HFFc6 (cell line): Measurements from ENCODE around the gene CDR2L. TPM values are rescaled to one million over a fixed set of nuclear protein-coding genes. Genes with fewer than 3 reads are reported as not detected.
"Not testable (repeated sequence)": the region's sequence is repeated elsewhere in the genome, so short reads cannot be mapped to it uniquely, and the experiment has no call there.

Experiments
- DNase-seq: peaks from one replicate; pipeline ENCODE4 v3.0.0-alpha.2; 2018
- H3K27ac Mint-ChIP-seq: 2 replicates; pipeline ENCODE4 v1.8.0; 2020; ENCODE audit warnings: mild to moderate bottlenecking, mixed read lengths
- H3K27me3 Mint-ChIP-seq: 2 replicates; pipeline ENCODE4 v1.8.0; 2021; ENCODE audit warnings: mild to moderate bottlenecking, moderate library complexity, mixed read lengths; ENCODE audit not compliant: insufficient read depth
- H3K36me3 Mint-ChIP-seq: 2 replicates; pipeline ENCODE4 v1.8.0; 2021; ENCODE audit warnings: low read depth, mixed read lengths
- H3K4me1 Mint-ChIP-seq: 2 replicates; pipeline ENCODE4 v1.8.0; 2020; ENCODE audit warnings: low read depth, mixed read lengths
- H3K4me3 Mint-ChIP-seq: 2 replicates; pipeline ENCODE4 v1.8.0; 2020; ENCODE audit warnings: mild to moderate bottlenecking, moderate library complexity, mixed read lengths
- H3K9me3 Mint-ChIP-seq: 2 replicates; pipeline ENCODE4 v1.8.0; 2020; ENCODE audit warnings: mild to moderate bottlenecking, mixed read lengths
- total RNA-seq, 6 experiments: library from RNA; stranded (reverse); fragmentation: NEBNext Ultra II Directional; extraction: Animal tissue kit (Norgen Biotek cat#: 25700); gene quantifications; 2 replicates in 1 of 6; 3 replicates in 5 of 6; pipeline ENCODE4 v1.2.3, GENCODE V29; 2021
- TF ChIP-seq, protein P1 (sequence below): fragments of 200-600 bp; sonication (generic); IDR thresholded peaks from 2 replicates; pipeline ENCODE4 v1.5.0; 2021; ENCODE audit warnings: antibody characterized with exemption, mild to moderate bottlenecking

The CDR2L gene
- total RNA-seq, 6 experiments from 2014 or later = 27.5 to 35.8 (median 30.4) TPM

DNA sequence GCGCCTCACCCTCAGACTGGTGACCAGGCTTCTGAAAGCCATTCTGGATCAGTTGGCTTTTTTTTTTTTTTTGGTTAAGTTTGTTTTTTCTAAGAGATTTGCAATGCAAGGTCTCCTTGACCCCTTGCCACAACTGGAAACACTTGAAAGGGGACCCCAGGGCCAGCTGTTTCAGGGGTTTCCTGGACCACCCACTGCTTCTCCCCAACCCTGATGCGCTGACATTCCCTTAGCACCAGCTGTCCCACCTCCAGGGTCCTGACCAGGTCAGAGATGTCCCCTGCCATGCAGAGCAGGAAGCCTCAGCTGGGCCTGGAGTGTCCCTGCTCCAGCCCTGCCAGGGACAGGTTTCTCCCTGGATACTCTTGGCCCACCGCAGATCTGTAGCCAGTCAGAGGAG, 16.9 kb downstream of the CDR2L start:
- H3K4me3 Mint-ChIP-seq = no peak overlapping the region
- H3K27me3 Mint-ChIP-seq = no peaks in the 10 kb centered on the region; the same call in none of the 2 replicates
- no peaks in the 10 kb centered on the region; the same call in 1 of the 2 replicates for H3K4me1 Mint-ChIP-seq
- no peak overlapping the region for H3K27ac Mint-ChIP-seq
- no peak for DNase-seq
- no peaks in the 10 kb centered on the region for H3K9me3 Mint-ChIP-seq
- H3K36me3 Mint-ChIP-seq = no peaks in the 10 kb centered on the region
- TF ChIP-seq, protein P1, sequence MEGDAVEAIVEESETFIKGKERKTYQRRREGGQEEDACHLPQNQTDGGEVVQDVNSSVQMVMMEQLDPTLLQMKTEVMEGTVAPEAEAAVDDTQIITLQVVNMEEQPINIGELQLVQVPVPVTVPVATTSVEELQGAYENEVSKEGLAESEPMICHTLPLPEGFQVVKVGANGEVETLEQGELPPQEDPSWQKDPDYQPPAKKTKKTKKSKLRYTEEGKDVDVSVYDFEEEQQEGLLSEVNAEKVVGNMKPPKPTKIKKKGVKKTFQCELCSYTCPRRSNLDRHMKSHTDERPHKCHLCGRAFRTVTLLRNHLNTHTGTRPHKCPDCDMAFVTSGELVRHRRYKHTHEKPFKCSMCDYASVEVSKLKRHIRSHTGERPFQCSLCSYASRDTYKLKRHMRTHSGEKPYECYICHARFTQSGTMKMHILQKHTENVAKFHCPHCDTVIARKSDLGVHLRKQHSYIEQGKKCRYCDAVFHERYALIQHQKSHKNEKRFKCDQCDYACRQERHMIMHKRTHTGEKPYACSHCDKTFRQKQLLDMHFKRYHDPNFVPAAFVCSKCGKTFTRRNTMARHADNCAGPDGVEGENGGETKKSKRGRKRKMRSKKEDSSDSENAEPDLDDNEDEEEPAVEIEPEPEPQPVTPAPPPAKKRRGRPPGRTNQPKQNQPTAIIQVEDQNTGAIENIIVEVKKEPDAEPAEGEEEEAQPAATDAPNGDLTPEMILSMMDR = no peak

GRCh38 chr17:75005291-75005690, 17.9 kb downstream of the CDR2L start:
- no peak overlapping the region for H3K4me3 Mint-ChIP-seq
- no peaks in the 10 kb centered on the region for H3K36me3 Mint-ChIP-seq
- TF ChIP-seq, protein P1 = no peak
- no peaks in the 10 kb centered on the region; the same call in 1 of the 2 replicates for H3K4me1 Mint-ChIP-seq
- no peak overlapping the region for H3K27ac Mint-ChIP-seq
- H3K27me3 Mint-ChIP-seq = no peaks in the 10 kb centered on the region; the same call in none of the 2 replicates
- DNase-seq = no peak
- no peaks in the 10 kb centered on the region for H3K9me3 Mint-ChIP-seq

DNA sequence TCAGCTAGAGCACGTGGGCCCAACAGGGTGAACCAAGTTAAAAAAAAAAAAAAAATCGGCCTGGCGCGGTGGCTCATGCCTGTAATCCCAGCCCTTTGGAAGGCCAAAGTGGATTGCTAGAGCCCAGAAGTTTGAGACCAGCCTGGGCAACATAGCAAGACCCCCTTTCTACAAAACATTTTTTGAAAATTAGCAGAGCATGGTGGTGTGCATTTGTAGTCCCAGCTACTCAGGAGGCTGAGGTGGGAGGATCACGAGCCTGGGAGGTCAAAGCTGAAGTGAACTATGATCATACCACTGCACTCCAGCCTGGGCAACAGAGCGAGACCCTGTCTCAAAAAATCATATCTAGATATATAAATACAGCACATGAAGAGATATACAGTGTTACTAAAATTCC, 18.7 kb downstream of the CDR2L start:
- H3K27me3 Mint-ChIP-seq, H3K27ac Mint-ChIP-seq, H3K9me3 Mint-ChIP-seq, H3K4me3 Mint-ChIP-seq, H3K36me3 Mint-ChIP-seq, H3K4me1 Mint-ChIP-seq, DNase-seq: not testable (repeated sequence)

GRCh38 chr17:75006653-75007052, 19.2 kb downstream of the CDR2L start:
- no peaks in the 10 kb centered on the region for H3K36me3 Mint-ChIP-seq
- no peak overlapping the region for H3K4me3 Mint-ChIP-seq
- DNase-seq = no peak
- no peaks in the 10 kb centered on the region; the same call in none of the 2 replicates for H3K27me3 Mint-ChIP-seq
- peaks cover 10% of the 10 kb centered on the region for H3K4me1 Mint-ChIP-seq
- H3K9me3 Mint-ChIP-seq = no peaks in the 10 kb centered on the region
- TF ChIP-seq, protein P1 = no peak
- no peak overlapping the region for H3K27ac Mint-ChIP-seq

GRCh38 chr17:75008373-75008772, 20.9 kb downstream of the CDR2L start:
- Mint-ChIP-seq H3K27ac (no peak overlapping the region), H3K36me3 (0 out of 2 replicates have a peak, but pooled peaks cover under 1% of the 10 kb centered on the region), H3K9me3 (no peaks in the 10 kb centered on the region), H3K27me3 (no peaks in the 10 kb centered on the region; the same call in none of the 2 replicates), H3K4me1 (peaks cover 21% of the 10 kb centered on the region), H3K4me3 (no peak overlapping the region)
- TF ChIP-seq, protein P1 = no peak
- DNase-seq = no peak

- DNase-seq = no peak
- H3K36me3 Mint-ChIP-seq = peaks cover 7% of the 10 kb centered on the region
- no peak overlapping the region; the same call in 1 of the 2 replicates for H3K27ac Mint-ChIP-seq
- no peaks in the 10 kb centered on the region; the same call in none of the 2 replicates for H3K27me3 Mint-ChIP-seq
- no peaks in the 10 kb centered on the region for H3K9me3 Mint-ChIP-seq
- TF ChIP-seq, protein P1 = no peak
- no peak overlapping the region for H3K4me3 Mint-ChIP-seq
- peaks cover 29% of the 10 kb centered on the region for H3K4me1 Mint-ChIP-seq
Observed at GRCh38 chr17:75009139-75009724, 21.8 kb downstream of the CDR2L start.
